Activated CD8-positive, alpha-beta memory T cell treated with anti-CD3 and anti-CD28 coated beads, Interleukin-2, amount 10 ng/mL, durations not matched to agents 7 days and 5 days (primary cell): Measurements from ENCODE around the gene SLC24A2. TPM values are rescaled to one million over a fixed set of nuclear protein-coding genes. Genes with fewer than 3 reads are reported as not detected.

Experiments
- ATAC-seq: fragments of 150-1000 bp; cut with Tn5 transposase; one replicate; pipeline ENCODE4 v1.10.0; 2021; ENCODE audit warnings: moderate library complexity
- CTCF ChIA-PET: fragments of 350-600 bp; sonication (Branson Sonifier 250); formaldehyde crosslinking; loops from one replicate; lab custom pipeline; 2021; ENCODE audit warnings: antibody characterized with exemption; lab: Charles Lee
- DNase-seq: peaks from one replicate; pipeline ENCODE4 v3.0.0-alpha.2; 2020
- H3K27ac Mint-ChIP-seq: one replicate; pipeline ENCODE4 v1.8.0; 2021; ENCODE audit warnings: mild to moderate bottlenecking, mixed read lengths
- H3K27me3 Mint-ChIP-seq: one replicate; pipeline ENCODE4 v1.8.0; 2021; ENCODE audit warnings: mixed read lengths
- H3K36me3 Mint-ChIP-seq: one replicate; pipeline ENCODE4 v1.8.0; 2021; ENCODE audit warnings: mild to moderate bottlenecking, mixed read lengths
- H3K4me1 Mint-ChIP-seq: one replicate; pipeline ENCODE4 v1.8.0; 2021; ENCODE audit warnings: mixed read lengths
- H3K4me3 Mint-ChIP-seq: one replicate; pipeline ENCODE4 v1.8.0; 2021; ENCODE audit warnings: mild to moderate bottlenecking, moderate library complexity, mixed read lengths
- H3K9me3 Mint-ChIP-seq: one replicate; pipeline ENCODE4 v1.8.0; 2022; ENCODE audit warnings: low read depth, mixed read lengths
- total RNA-seq, 2 experiments: library from RNA; stranded (reverse); gene quantifications; one replicate each; pipeline ENCODE4 v1.2.3, GENCODE V29; 2021

SLC24A2 gene
- total RNA-seq, 2 experiments from 2014 or later, result not detected

- Mint-ChIP-seq H3K4me3 (no peak overlapping the region), H3K27me3 (peaks cover 29% of the 10 kb centered on the region), H3K27ac (no peak overlapping the region), H3K36me3 (no peaks in the 10 kb centered on the region), H3K9me3 (no peaks in the 10 kb centered on the region), H3K4me1 (no peaks in the 10 kb centered on the region)
- CTCF ChIA-PET, result no interaction called here
- DNase-seq (no peak), ATAC-seq (no peak)
Observed at GRCh38 chr9:19741178-19741577, 47.7 kb downstream of the SLC24A2 start.
